Stomach (tissue), 9 donors: ENCODE data around the gene D2HGDH. TPM values are rescaled to one million over a fixed set of nuclear protein-coding genes. Genes with fewer than 3 reads are reported as not detected.

Experiments used
- DNase-seq, 2 donors: peaks; one replicate each; pipeline versions ENCODE4 v3.0.0 to v3.0.0-alpha.2; 2013 to 2019
- H3K27ac ChIP-seq, 5 donors: fragments of 200-600 bp in 4 of 5; sonication (generic) in 4 of 5; one replicate each; pipeline ENCODE4 v1.5.1; 2013 to 2019; ENCODE audit warnings: mild to moderate bottlenecking in 1 of 5, moderate library complexity in 1 of 5
- H3K27me3 ChIP-seq, 3 donors: fragments of 200-600 bp; sonication (generic); one replicate each; pipeline ENCODE4 v1.5.1; 2017 to 2019; ENCODE audit warnings: mixed run types in 1 of 3
- H3K36me3 ChIP-seq, 4 donors: fragments of 200-600 bp; sonication (generic); 1 replicate in 3 of 4; 2 replicates in 1 of 4; pipeline ENCODE4 v1.5.1; 2016 to 2019
- H3K4me1 ChIP-seq, 4 donors: fragments of 200-600 bp; sonication (generic); one replicate each; pipeline ENCODE4 v1.5.1; 2016 to 2019
- H3K4me3 ChIP-seq, 4 donors: fragments of 200-600 bp; sonication (generic) in 3 of 4; one replicate each; pipeline ENCODE4 v1.5.1; 2016 to 2019; ENCODE audit warnings: mild to moderate bottlenecking in 1 of 4
- H3K9me3 ChIP-seq, 4 donors: fragments of 200-600 bp; sonication (generic); one replicate each; pipeline ENCODE4 v1.5.1; 2016 to 2019
- CTCF ChIP-seq, 7 experiments: fragments of 450-650 bp in 4 of 7; fragments of 200-600 bp in 3 of 7; sonication (generic) in 3 of 7; IDR thresholded peaks; one replicate each; pipeline ENCODE4 v1.5.1; 2016 to 2019; ENCODE audit warnings: antibody characterized with exemption in 7 of 7, control low read depth in 2 of 7, mild to moderate bottlenecking in 1 of 7
- EP300 ChIP-seq: sonication (generic); formaldehyde crosslinking; IDR thresholded peaks from one replicate; pipeline ENCODE4 v1.6.1; 2017; ENCODE audit warnings: antibody characterized with exemption
- POLR2A ChIP-seq, 4 donors: fragments of 450-650 bp; IDR thresholded peaks; one replicate each; pipeline ENCODE4 v1.6.1; 2016; ENCODE audit warnings: antibody characterized with exemption in 4 of 4, control low read depth in 2 of 4, mild to moderate bottlenecking in 1 of 4, moderate library complexity in 1 of 4
- POLR2AphosphoS5 ChIP-seq, 3 donors: sonication (generic); formaldehyde crosslinking; IDR thresholded peaks; one replicate each; pipeline ENCODE4 v1.6.1; 2016; ENCODE audit warnings: antibody characterized with exemption in 3 of 3
- WGBS, 5 donors: extraction: QIAGEN DNeasy Blood & Tissue Kit in 3 of 5; methylation state at CpG; one replicate each; pipeline versions ENCODE4 v1.1.5 to v1.1.7; 2013 to 2018; 5-methylcytosine and 5-hydroxymethylcytosine counted together
- intact Hi-C: fragments of 100-400 bp; cut with DNase I; formaldehyde crosslinking; loops from one replicate; pipeline ENCODE4 v1.15.1; 2023; ENCODE audit warnings: low total_unique reads
- polyA plus RNA-seq, 3 donors: library from polyadenylated mRNA; stranded (reverse); fragments of 200-250 nt; gene quantifications; one replicate each; pipeline ENCODE4 v1.2.3, GENCODE V29; 2013
- total RNA-seq, 5 donors: library from RNA; depleted of rRNA; stranded (reverse); fragments of >200 nt; gene quantifications; one replicate each; pipeline versions ENCODE4 v1.1.0 to v1.2.3, GENCODE V29; 2014 to 2016
- donor health status: healthy with polysubstance abuse.
- donor health status: Bipolar disorder and iron deficiency.
- donor health status: healthy.

D2HGDH gene
- total and polyA plus RNA-seq, 8 donors, result 17.3 to 369 (median 27.9) TPM

DNA sequence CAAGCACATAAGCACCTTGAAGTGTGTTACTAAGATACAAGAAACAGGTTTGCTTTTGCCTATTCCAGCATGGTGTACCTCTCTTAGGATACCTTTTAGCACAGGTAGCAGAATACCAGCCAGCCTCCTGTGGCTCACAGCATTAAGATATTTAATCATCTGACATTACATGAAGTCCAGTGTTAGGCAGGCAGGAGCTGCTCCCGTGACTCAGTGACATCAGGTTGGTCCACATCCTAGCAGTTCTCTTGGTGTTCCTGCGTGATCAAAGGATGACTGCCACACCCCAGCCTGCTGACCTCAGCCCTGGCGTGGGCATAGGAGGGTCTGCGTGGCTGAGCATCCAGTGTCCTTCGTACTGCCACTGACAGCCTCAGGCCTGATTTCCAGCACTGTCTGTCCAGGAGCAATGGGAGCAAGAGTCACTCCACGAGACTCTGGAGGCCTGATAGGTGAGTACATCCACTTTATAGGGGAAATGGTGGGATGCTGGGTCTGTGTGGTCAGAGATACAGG, 44.2 kb upstream of the D2HGDH start:
- Histone ChIP-seq H3K27ac (no peak overlapping the region), H3K4me3 (no peak overlapping the region), H3K27me3 (no peaks in the 10 kb centered on the region), H3K36me3 (peaks cover 10 to 56% (median 52%) of the 10 kb centered on the region in 4 donors), H3K4me1 (peaks cover 17 to 40% (median 36%) of the 10 kb centered on the region in 4 donors), H3K9me3 (no peaks in the 10 kb centered on the region)
- 53 to 88% (median 86%) methylated on average over 2 to 6 of the region's 6 CpGs for WGBS, 5 donors
- TF ChIP-seq POLR2AphosphoS5 (IDR thresholded peaks at IDR 0.05) (no peak), CTCF (IDR thresholded peaks at IDR 0.05) (no peak), POLR2A (IDR thresholded peaks at IDR 0.05) (no peak), EP300 (no peak)
- DNase-seq, result no peak
- intact Hi-C loops, result no loop called here

DNA sequence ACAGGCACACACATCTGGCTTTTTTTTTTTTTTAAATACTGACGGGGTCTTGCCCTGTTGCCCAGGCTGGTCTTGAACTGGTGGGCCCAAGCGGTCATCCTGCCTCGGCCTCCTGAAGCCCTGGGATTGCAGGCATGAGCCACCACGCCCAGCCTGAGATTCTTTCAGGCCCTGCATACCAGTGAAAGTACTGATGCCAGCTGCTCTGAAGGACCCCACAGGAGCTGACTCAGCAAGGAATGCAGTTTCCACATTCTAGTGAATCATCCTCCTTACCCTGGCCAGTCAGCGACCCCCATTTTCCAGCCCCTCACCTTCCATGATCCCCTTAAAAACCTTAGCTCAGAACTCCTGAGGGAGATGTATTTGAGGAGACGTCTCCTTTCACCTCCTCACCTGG, 42.0 kb upstream of the D2HGDH start:
- TF ChIP-seq POLR2A (IDR thresholded peaks at IDR 0.05) (no peak), CTCF (IDR thresholded peaks at IDR 0.05) (no peak), EP300 (no peak), POLR2AphosphoS5 (IDR thresholded peaks at IDR 0.05) (no peak)
- intact Hi-C loops, result no loop called here
- H3K36me3 ChIP-seq, result peaks cover 10 to 62% (median 61%) of the 10 kb centered on the region in 4 donors
- no peaks in the 10 kb centered on the region for H3K27me3 ChIP-seq
- H3K4me1 ChIP-seq, result peaks cover 10 to 28% (median 23%) of the 10 kb centered on the region in 4 donors
- WGBS, 5 donors, result 87 to 95% (median 91%) methylated on average over 3 to 6 of the region's 6 CpGs
- no peak for DNase-seq
- no peak overlapping the region for H3K27ac ChIP-seq
- H3K4me3 ChIP-seq, result no peak overlapping the region
- H3K9me3 ChIP-seq, result no peaks in the 10 kb centered on the region

DNA sequence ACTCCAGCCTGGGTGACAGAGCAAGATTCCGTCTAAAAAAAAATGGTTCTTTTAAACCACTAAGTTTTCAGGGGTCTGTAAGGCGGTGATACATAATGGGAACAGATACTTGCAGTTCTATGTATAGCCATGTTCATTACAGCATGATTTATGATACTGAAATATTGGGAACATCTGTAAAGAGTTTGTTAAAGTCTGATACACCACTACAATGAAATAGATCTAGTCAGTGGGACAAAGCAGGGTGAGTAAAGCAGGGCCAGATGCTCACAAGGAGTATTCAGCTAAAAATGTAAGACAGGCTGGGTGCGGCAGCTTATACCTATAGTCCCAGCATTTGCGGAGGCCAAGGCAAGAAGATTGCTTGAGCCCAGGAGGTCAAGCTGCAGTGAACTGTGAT, 38.8 kb upstream of the D2HGDH start:
- intact Hi-C loops, result no loop called here
- no peaks in the 10 kb centered on the region for H3K9me3 ChIP-seq
- H3K36me3 ChIP-seq, result peaks cover 5 to 52% (median 50%) of the 10 kb centered on the region in 4 donors
- 95 to 100% (median 98%) methylated on average over 4 of the region's 4 CpGs for WGBS, 5 donors
- no peak for TF ChIP-seq EP300
- no peak for TF ChIP-seq POLR2A (IDR thresholded peaks at IDR 0.05)
- no peak for TF ChIP-seq CTCF (IDR thresholded peaks at IDR 0.05)
- TF ChIP-seq POLR2AphosphoS5 (IDR thresholded peaks at IDR 0.05), result no peak
- no peak for DNase-seq
- no peaks in the 10 kb centered on the region for H3K27me3 ChIP-seq
- no peak overlapping the region for H3K27ac ChIP-seq
- peaks cover 3 to 4% (median 4%) of the 10 kb centered on the region in 4 donors for H3K4me1 ChIP-seq
- no peak overlapping the region for H3K4me3 ChIP-seq

- H3K36me3 ChIP-seq, result peaks cover 11 to 21% (median 19%) of the 10 kb centered on the region in 4 donors
- intact Hi-C loops, result no loop called here
- TF ChIP-seq CTCF (IDR thresholded peaks at IDR 0.05) (peak in 3 of 7 experiments; percentile 33 to 36 (median 33)), POLR2A (IDR thresholded peaks at IDR 0.05) (no peak), POLR2AphosphoS5 (IDR thresholded peaks at IDR 0.05) (no peak)
- H3K9me3 ChIP-seq, result peaks cover 0 to 2% (median 0%) of the 10 kb centered on the region in 4 donors
- peaks cover 19 to 27% (median 23%) of the 10 kb centered on the region in 4 donors for H3K4me1 ChIP-seq
- WGBS, 5 donors, result 0 to 5% (median 1%) methylated on average over 16 to 17 of the region's 17 CpGs
- DNase-seq, result no peak
- peak overlapping the region; percentile 95 to 99 (median 97) for H3K27ac ChIP-seq
- H3K4me3 ChIP-seq, result peak overlapping the region; percentile 75 to 94 (median 90)
- no peaks in the 10 kb centered on the region for H3K27me3 ChIP-seq
Measured at GRCh38 chr2:241701149-241701398, 33.4 kb upstream of the D2HGDH start.
